ENCODE data around the gene ATP6V1G1. TPM values are rescaled to one million over a fixed set of nuclear protein-coding genes. Genes with fewer than 3 reads are reported as not detected.

Gene ATP6V1G1
- total RNA-seq, 2 experiments from 2014 or later = 34.1 to 34.7 TPM

GRCh38 chr9:114641967-114642366 is 54.4 kb downstream of the ATP6V1G1 start:
- Mint-ChIP-seq H3K4me1 (ENCODE audit: low read depth) (peaks cover 6% of the 10 kb centered on the region), H3K4me3 (no peak overlapping the region), H3K27ac (peak overlapping the region; percentile 61), H3K36me3 (ENCODE audit: low read depth) (peaks cover 64% of the 10 kb centered on the region), H3K9me3 (no peaks in the 10 kb centered on the region), H3K27me3 (no peaks in the 10 kb centered on the region)
- POLR2A ChIA-PET = no interaction called here
- ATAC-seq = no peak
- CTCF ChIA-PET = no interaction called here
- DNase-seq = no peak
- intact Hi-C loops (cut with micrococcal nuclease) = no loop called here
- no peak for TF ChIP-seq CTCF (IDR thresholded peaks at IDR 0.05)

GRCh38 chr9:114643001-114643400 is 55.4 kb downstream of the ATP6V1G1 start:
- Mint-ChIP-seq H3K36me3 (ENCODE audit: low read depth) (peaks cover 64% of the 10 kb centered on the region), H3K27me3 (no peaks in the 10 kb centered on the region), H3K9me3 (no peaks in the 10 kb centered on the region), H3K4me1 (ENCODE audit: low read depth) (peaks cover 6% of the 10 kb centered on the region), H3K4me3 (no peak overlapping the region), H3K27ac (no peak overlapping the region)
- TF ChIP-seq CTCF (IDR thresholded peaks at IDR 0.05) = no peak
- DNase-seq (no peak), ATAC-seq (no peak)
- intact Hi-C loops (cut with micrococcal nuclease) = no loop called here
- CTCF ChIA-PET = interaction anchor here (3.3 kb wide), 1 partner anchor 11 kb away, joined by 26 read pairs; no protein-coding TSS in a partner anchor
- POLR2A ChIA-PET = interaction anchor here (0.6 kb wide), 1 partner anchor 768 kb away, joined by 3 read pairs; no protein-coding TSS in a partner anchor

- TF ChIP-seq CTCF (IDR thresholded peaks at IDR 0.05) = no peak
- ATAC-seq (no peak), DNase-seq (no peak)
- Mint-ChIP-seq H3K27ac (no peak overlapping the region), H3K27me3 (no peaks in the 10 kb centered on the region), H3K4me1 (ENCODE audit: low read depth) (peaks cover 6% of the 10 kb centered on the region), H3K4me3 (no peak overlapping the region), H3K36me3 (ENCODE audit: low read depth) (peaks cover 65% of the 10 kb centered on the region), H3K9me3 (no peaks in the 10 kb centered on the region)
- POLR2A ChIA-PET = no interaction called here
- CTCF ChIA-PET = interaction anchor here (1.5 to 3.3 kb wide), 2 partner anchors 10 to 238 kb away, joined by 7 to 26 read pairs; no protein-coding TSS in a partner anchor
- intact Hi-C loops (cut with micrococcal nuclease) = no loop called here
These were observed 56.3 kb downstream of the ATP6V1G1 start for GRCh38 chr9:114643896-114644295.

Other genes with a start within 250 kb of the ATP6V1G1 start
- 100 to 1,000 TPM; 166 to 167 TPM for gene AKNA, start 199.8 kb upstream of the ATP6V1G1 start, total RNA-seq
- 10 to 100 TPM; 12.6 to 14.9 TPM for gene WHRN, start 82.3 kb upstream of the ATP6V1G1 start, total RNA-seq
- gene TMEM268, start 23.5 kb downstream of the ATP6V1G1 start, total RNA-seq = 10 to 100 TPM; 26.3 to 29.0 TPM
- gene TEX53, start 70.0 kb downstream of the ATP6V1G1 start, total RNA-seq = not detected
- under 1 TPM in 1 of 2 experiments, not detected in 1; 0.65 TPM for gene TEX48, start 94.4 kb downstream of the ATP6V1G1 start, total RNA-seq
- under 1 TPM; 0.16 to 0.23 TPM for gene TNFSF15, start 218.3 kb downstream of the ATP6V1G1 start, total RNA-seq

Data from activated CD8-positive, alpha-beta T cell treated with anti-CD3 and anti-CD28 coated beads for 36 hours (primary cell).